Fibroblast of skin of scalp (primary cell): ENCODE results near the gene CADM1.
A peak's percentile ranks its signal among the peaks of the same experiment; 100 is the strongest.

Experiments
- DNase-seq: peaks from one replicate; pipeline ENCODE4 v3.0.0-alpha.2; 2013

Gene CADM1

GRCh38 chr11:115515647-115516395 is 11.6 kb upstream of the CADM1 start:
- no peak for DNase-seq

- DNase-seq = no peak
Measured at GRCh38 chr11:115506954-115507675, 2.9 kb upstream of the CADM1 start.

- DNase-seq = no peak
Measured at GRCh38 chr11:115505175-115505574, 960 bp upstream of the CADM1 start.

GRCh38 chr11:115503886-115504275 is 334 bp downstream of the CADM1 start:
- DNase-seq = no peak

GRCh38 chr11:115503083-115503885 is 931 bp downstream of the CADM1 start:
- peak; percentile 82 for DNase-seq

GRCh38 chr11:115502636-115503082 is 1.6 kb downstream of the CADM1 start:
- DNase-seq = no peak

GRCh38 chr11:115501893-115502589 is 2.2 kb downstream of the CADM1 start:
- no peak for DNase-seq

- DNase-seq = no peak
Measured at GRCh38 chr11:115501502-115501892, 2.7 kb downstream of the CADM1 start.

GRCh38 chr11:115500547-115501501 is 3.4 kb downstream of the CADM1 start:
- no peak for DNase-seq

GRCh38 chr11:115499891-115500290 is 4.3 kb downstream of the CADM1 start:
- no peak for DNase-seq

GRCh38 chr11:115499241-115499799 is 4.9 kb downstream of the CADM1 start:
- DNase-seq = no peak

GRCh38 chr11:115498354-115498753 is 5.9 kb downstream of the CADM1 start:
- no peak for DNase-seq

- DNase-seq = no peak
Measured at GRCh38 chr11:115497303-115497702, 6.9 kb downstream of the CADM1 start.

GRCh38 chr11:115496892-115497291 is 7.3 kb downstream of the CADM1 start:
- DNase-seq = no peak

- no peak for DNase-seq
Measured at GRCh38 chr11:115493905-115494304, 10.3 kb downstream of the CADM1 start.

GRCh38 chr11:115493488-115493887 is 10.7 kb downstream of the CADM1 start:
- DNase-seq = no peak

GRCh38 chr11:115489466-115489865 is 14.7 kb downstream of the CADM1 start:
- no peak for DNase-seq

GRCh38 chr11:115488945-115489344 is 15.3 kb downstream of the CADM1 start:
- DNase-seq = peak; percentile 60

- no peak for DNase-seq
Measured at GRCh38 chr11:115481528-115481927, 22.7 kb downstream of the CADM1 start.

GRCh38 chr11:115480611-115481010 is 23.6 kb downstream of the CADM1 start:
- DNase-seq = no peak

- no peak for DNase-seq
Measured at GRCh38 chr11:115477410-115477809, 26.8 kb downstream of the CADM1 start.
